ENCODE data around the gene PRKCE.

PRKCE gene

GRCh38 chr2:45669032-45669486 lies 17.6 kb downstream of the PRKCE start:
- intact Hi-C loops (cut with DNase I; ENCODE audit: low total_unique reads), result no loop called here

GRCh38 chr2:45670646-45671045 lies 19.2 kb downstream of the PRKCE start:
- Histone ChIP-seq H3K27ac (no peak overlapping the region), H3K4me1 (peaks cover 0 to 17% (median 12%) of the 10 kb centered on the region in 4 donors), H3K4me3 (no peak overlapping the region), H3K9me3 (no peaks in the 10 kb centered on the region), H3K27me3 (no peaks in the 10 kb centered on the region), H3K36me3 (no peaks in the 10 kb centered on the region)
- DNase-seq, result no peak
- no peak for TF ChIP-seq CTCF (IDR thresholded peaks at IDR 0.05)
- intact Hi-C loops (cut with DNase I; ENCODE audit: low total_unique reads), result no loop called here

More at GRCh38 chr2:45669032-45669486, 17.6 kb downstream of the PRKCE start:
- Histone ChIP-seq H3K27ac (peak overlapping the region in 1 of 2 donors; percentile 30), H3K4me3 (no peak overlapping the region), H3K4me1 (peaks cover 0 to 1% (median under 1%) of the 10 kb centered on the region in 4 donors), H3K27me3 (no peaks in the 10 kb centered on the region), H3K9me3 (no peaks in the 10 kb centered on the region), H3K36me3 (no peaks in the 10 kb centered on the region)
- DNase-seq, result no peak
- no peak for TF ChIP-seq CTCF (IDR thresholded peaks at IDR 0.05)

GRCh38 chr2:45672138-45672537 lies 20.7 kb downstream of the PRKCE start:
- intact Hi-C loops (cut with DNase I; ENCODE audit: low total_unique reads), result no loop called here
- Histone ChIP-seq H3K27me3 (no peaks in the 10 kb centered on the region), H3K4me1 (peaks cover 0 to 19% (median 13%) of the 10 kb centered on the region in 4 donors), H3K9me3 (no peaks in the 10 kb centered on the region), H3K4me3 (no peak overlapping the region), H3K27ac (no peak overlapping the region), H3K36me3 (no peaks in the 10 kb centered on the region)
- DNase-seq, result no peak
- TF ChIP-seq CTCF (IDR thresholded peaks at IDR 0.05), result no peak

GRCh38 chr2:45674035-45674816 lies 22.8 kb downstream of the PRKCE start:
- peaks cover 0 to 19% (median 13%) of the 10 kb centered on the region in 4 donors for H3K4me1 ChIP-seq
- no peaks in the 10 kb centered on the region for H3K36me3 ChIP-seq
- intact Hi-C loops (cut with DNase I; ENCODE audit: low total_unique reads), result no loop called here
- no peaks in the 10 kb centered on the region for H3K27me3 ChIP-seq
- H3K27ac ChIP-seq, result no peak overlapping the region
- no peak for TF ChIP-seq CTCF (IDR thresholded peaks at IDR 0.05)
- DNase-seq, result no peak
- no peak overlapping the region for H3K4me3 ChIP-seq
- H3K9me3 ChIP-seq, result no peaks in the 10 kb centered on the region

GRCh38 chr2:45675263-45675812 lies 23.9 kb downstream of the PRKCE start:
- H3K27me3 ChIP-seq, result no peaks in the 10 kb centered on the region
- peaks cover 0 to 19% (median 13%) of the 10 kb centered on the region in 4 donors for H3K4me1 ChIP-seq
- intact Hi-C loops (cut with DNase I; ENCODE audit: low total_unique reads), result no loop called here
- H3K27ac ChIP-seq, result no peak overlapping the region
- H3K4me3 ChIP-seq, result no peak overlapping the region
- no peaks in the 10 kb centered on the region for H3K9me3 ChIP-seq
- DNase-seq, result no peak
- TF ChIP-seq CTCF (IDR thresholded peaks at IDR 0.05), result no peak
- H3K36me3 ChIP-seq, result no peaks in the 10 kb centered on the region
